Measurements from ENCODE around the gene COL16A1. TPM values are rescaled to one million over a fixed set of nuclear protein-coding genes. Genes with fewer than 3 reads are reported as not detected.

Gene COL16A1
- total RNA-seq, 1 donor from 2014 or later, result 90.7 TPM

DNA sequence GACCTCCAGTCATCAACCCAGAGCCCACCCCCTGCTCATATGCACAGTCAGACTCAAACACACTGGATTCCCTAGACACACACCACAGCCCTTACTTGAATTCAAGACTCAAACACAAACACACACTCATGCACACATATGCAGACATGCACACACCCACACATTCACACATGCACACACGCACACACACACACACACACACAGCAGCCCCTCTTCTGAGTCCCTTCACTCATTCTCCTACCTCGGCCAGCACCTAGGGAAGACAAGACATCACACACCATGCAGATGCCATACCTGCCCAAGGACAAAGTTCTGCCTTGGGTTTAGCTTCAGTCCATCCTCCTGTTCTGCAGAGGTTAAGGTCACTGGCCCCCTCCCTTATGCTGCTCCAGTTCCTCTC is 87.9 kb downstream of the COL16A1 start:
- TF ChIP-seq, protein P1, sequence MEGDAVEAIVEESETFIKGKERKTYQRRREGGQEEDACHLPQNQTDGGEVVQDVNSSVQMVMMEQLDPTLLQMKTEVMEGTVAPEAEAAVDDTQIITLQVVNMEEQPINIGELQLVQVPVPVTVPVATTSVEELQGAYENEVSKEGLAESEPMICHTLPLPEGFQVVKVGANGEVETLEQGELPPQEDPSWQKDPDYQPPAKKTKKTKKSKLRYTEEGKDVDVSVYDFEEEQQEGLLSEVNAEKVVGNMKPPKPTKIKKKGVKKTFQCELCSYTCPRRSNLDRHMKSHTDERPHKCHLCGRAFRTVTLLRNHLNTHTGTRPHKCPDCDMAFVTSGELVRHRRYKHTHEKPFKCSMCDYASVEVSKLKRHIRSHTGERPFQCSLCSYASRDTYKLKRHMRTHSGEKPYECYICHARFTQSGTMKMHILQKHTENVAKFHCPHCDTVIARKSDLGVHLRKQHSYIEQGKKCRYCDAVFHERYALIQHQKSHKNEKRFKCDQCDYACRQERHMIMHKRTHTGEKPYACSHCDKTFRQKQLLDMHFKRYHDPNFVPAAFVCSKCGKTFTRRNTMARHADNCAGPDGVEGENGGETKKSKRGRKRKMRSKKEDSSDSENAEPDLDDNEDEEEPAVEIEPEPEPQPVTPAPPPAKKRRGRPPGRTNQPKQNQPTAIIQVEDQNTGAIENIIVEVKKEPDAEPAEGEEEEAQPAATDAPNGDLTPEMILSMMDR (IDR thresholded peaks at IDR 0.05), result no peak
- Mint-ChIP-seq H3K27me3 (ENCODE audit: unreplicated experiment) (peaks cover 19% of the 10 kb centered on the region), H3K36me3 (ENCODE audit: unreplicated experiment) (peaks cover 3% of the 10 kb centered on the region), H3K27ac (ENCODE audit: unreplicated experiment) (no peak overlapping the region), H3K4me1 (ENCODE audit: unreplicated experiment) (peaks cover 16% of the 10 kb centered on the region), H3K4me3 (ENCODE audit: unreplicated experiment) (no peak overlapping the region), H3K9me3 (ENCODE audit: unreplicated experiment) (peaks cover 4% of the 10 kb centered on the region)
- DNase-seq (ENCODE audit: extremely low spot score, unreplicated experiment), result no peak

DNA sequence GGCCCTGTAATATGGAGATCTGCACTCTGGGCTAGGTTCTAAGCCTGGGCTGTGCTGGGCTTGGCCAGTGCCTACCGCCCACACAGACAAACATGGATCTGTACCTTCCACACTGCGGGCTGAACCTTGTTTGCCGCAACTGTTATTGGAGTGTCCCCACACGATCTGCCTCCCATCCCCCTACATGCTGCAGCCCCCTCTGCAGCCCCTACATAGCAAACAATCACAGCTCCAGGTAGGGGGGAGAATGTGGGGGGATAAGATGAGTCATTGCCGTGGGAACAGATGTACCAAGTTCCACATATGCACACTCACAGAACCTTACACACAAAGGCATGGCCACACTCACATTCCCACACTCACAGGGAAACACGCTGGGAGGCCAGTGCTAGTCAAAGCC is 88.4 kb downstream of the COL16A1 start:
- H3K27ac Mint-ChIP-seq (ENCODE audit: unreplicated experiment), result no peak overlapping the region
- no peak overlapping the region for H3K4me3 Mint-ChIP-seq (ENCODE audit: unreplicated experiment)
- no peak for DNase-seq (ENCODE audit: extremely low spot score, unreplicated experiment)
- peaks cover 16% of the 10 kb centered on the region for H3K4me1 Mint-ChIP-seq (ENCODE audit: unreplicated experiment)
- H3K27me3 Mint-ChIP-seq (ENCODE audit: unreplicated experiment), result peaks cover 22% of the 10 kb centered on the region
- H3K9me3 Mint-ChIP-seq (ENCODE audit: unreplicated experiment), result peaks cover 4% of the 10 kb centered on the region
- H3K36me3 Mint-ChIP-seq (ENCODE audit: unreplicated experiment), result peaks cover 3% of the 10 kb centered on the region
- TF ChIP-seq, protein P1 (IDR thresholded peaks at IDR 0.05), result no peak

DNA sequence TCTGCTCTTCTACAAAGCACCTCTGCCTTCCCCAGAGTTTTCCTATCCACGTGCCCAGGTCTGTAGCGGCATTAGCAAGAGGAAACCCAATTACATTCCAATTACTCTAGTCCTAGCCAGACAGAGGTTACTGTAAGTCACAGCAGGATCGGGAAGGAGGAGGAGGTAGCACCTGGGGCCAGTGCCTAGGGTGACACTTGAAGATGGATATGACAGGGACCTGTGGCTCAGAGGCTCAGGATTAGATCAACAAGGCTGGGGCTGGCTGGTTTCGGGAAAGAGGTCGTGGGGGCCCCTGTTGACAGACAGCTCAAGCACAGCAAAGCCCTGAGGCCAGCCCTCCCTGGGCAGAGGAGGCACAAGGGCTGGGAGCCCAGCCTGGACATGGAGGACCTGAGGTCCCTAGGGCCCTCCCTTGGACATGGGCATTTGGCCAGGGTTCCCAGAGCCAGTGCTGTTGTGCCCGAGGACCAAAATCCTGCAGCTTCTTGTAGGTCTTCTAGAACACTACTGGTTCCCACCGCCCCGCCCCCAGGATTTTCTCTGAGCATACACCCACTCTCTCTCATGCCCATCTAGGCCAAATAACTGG is 89.3 kb downstream of the COL16A1 start:
- DNase-seq (ENCODE audit: extremely low spot score, unreplicated experiment), result no peak
- TF ChIP-seq, protein P1 (IDR thresholded peaks at IDR 0.05), result no peak
- Mint-ChIP-seq H3K36me3 (ENCODE audit: unreplicated experiment) (peaks cover 3% of the 10 kb centered on the region), H3K27ac (ENCODE audit: unreplicated experiment) (no peak overlapping the region), H3K27me3 (ENCODE audit: unreplicated experiment) (peaks cover 24% of the 10 kb centered on the region), H3K4me3 (ENCODE audit: unreplicated experiment) (no peak overlapping the region), H3K9me3 (ENCODE audit: unreplicated experiment) (peaks cover 4% of the 10 kb centered on the region), H3K4me1 (ENCODE audit: unreplicated experiment) (peaks cover 16% of the 10 kb centered on the region)

DNA sequence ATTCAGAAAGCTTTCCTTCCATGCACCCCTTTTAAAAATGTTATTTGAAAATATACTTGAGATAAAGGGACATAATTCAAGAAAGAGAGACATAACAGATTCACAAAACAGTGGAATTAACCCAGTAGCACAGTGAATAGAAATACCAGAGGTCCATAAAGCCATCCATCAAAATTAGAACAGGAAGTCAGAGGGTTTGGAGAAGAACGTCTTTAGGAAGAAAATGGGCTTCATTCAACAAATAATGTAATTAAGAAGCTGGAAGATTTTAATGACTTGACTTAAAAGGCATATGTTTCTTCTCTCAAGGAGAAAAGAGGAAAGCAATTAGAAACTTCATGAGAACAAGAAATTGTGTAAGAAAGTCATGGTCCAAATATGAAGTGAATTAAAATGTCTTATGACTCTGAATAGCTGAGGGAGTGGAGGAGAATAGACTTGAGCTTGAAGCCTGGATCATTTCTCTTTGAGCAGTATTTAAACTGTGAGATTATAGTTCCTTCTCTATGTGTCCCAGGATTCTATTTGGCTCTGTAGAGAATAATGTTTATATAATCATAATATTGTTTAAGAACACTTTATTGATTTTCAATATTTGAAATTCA is 94.2 kb downstream of the COL16A1 start:
- no peak for DNase-seq (ENCODE audit: extremely low spot score, unreplicated experiment)
- H3K27ac Mint-ChIP-seq (ENCODE audit: unreplicated experiment), result no peak overlapping the region
- H3K4me1 Mint-ChIP-seq (ENCODE audit: unreplicated experiment), result peaks cover 4% of the 10 kb centered on the region
- peaks cover 4% of the 10 kb centered on the region for H3K9me3 Mint-ChIP-seq (ENCODE audit: unreplicated experiment)
- TF ChIP-seq, protein P1 (IDR thresholded peaks at IDR 0.05), result no peak
- peaks cover 23% of the 10 kb centered on the region for H3K27me3 Mint-ChIP-seq (ENCODE audit: unreplicated experiment)
- H3K36me3 Mint-ChIP-seq (ENCODE audit: unreplicated experiment), result peaks cover 3% of the 10 kb centered on the region
- no peak overlapping the region for H3K4me3 Mint-ChIP-seq (ENCODE audit: unreplicated experiment)

DNA sequence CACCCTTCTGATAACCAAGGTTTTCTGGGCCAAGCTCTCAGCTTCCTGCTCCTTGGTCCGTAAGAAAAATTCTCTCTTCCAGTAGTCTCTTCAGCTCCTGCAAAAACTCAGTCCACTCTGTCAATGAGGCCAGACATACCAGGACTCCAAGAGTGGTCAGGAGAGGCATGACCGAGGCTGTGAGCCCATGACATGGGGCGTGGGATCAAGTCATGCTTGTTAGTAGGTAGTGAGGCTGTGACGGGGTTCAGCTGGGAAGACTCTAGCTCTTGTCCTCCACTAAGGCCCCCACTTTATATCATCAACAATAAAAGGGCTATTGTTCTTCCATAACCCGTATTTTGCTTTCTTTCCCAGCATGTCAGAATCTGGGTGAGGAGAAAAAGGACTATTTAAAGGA is 96.5 kb downstream of the COL16A1 start:
- H3K27ac Mint-ChIP-seq (ENCODE audit: unreplicated experiment), result no peak overlapping the region
- peaks cover 4% of the 10 kb centered on the region for H3K9me3 Mint-ChIP-seq (ENCODE audit: unreplicated experiment)
- no peak overlapping the region for H3K4me3 Mint-ChIP-seq (ENCODE audit: unreplicated experiment)
- no peak for DNase-seq (ENCODE audit: extremely low spot score, unreplicated experiment)
- H3K27me3 Mint-ChIP-seq (ENCODE audit: unreplicated experiment), result peaks cover 23% of the 10 kb centered on the region
- peaks cover 3% of the 10 kb centered on the region for H3K36me3 Mint-ChIP-seq (ENCODE audit: unreplicated experiment)
- TF ChIP-seq, protein P1 (IDR thresholded peaks at IDR 0.05), result no peak
- H3K4me1 Mint-ChIP-seq (ENCODE audit: unreplicated experiment), result no peaks in the 10 kb centered on the region
